ENCODE data around the gene ADAMTS4. TPM values are rescaled to one million over a fixed set of nuclear protein-coding genes. Genes with fewer than 3 reads are reported as not detected.

The ADAMTS4 gene
- total and polyA plus RNA-seq, 2 experiments from 2014 or later, result 7.2 to 9.8 TPM

DNA sequence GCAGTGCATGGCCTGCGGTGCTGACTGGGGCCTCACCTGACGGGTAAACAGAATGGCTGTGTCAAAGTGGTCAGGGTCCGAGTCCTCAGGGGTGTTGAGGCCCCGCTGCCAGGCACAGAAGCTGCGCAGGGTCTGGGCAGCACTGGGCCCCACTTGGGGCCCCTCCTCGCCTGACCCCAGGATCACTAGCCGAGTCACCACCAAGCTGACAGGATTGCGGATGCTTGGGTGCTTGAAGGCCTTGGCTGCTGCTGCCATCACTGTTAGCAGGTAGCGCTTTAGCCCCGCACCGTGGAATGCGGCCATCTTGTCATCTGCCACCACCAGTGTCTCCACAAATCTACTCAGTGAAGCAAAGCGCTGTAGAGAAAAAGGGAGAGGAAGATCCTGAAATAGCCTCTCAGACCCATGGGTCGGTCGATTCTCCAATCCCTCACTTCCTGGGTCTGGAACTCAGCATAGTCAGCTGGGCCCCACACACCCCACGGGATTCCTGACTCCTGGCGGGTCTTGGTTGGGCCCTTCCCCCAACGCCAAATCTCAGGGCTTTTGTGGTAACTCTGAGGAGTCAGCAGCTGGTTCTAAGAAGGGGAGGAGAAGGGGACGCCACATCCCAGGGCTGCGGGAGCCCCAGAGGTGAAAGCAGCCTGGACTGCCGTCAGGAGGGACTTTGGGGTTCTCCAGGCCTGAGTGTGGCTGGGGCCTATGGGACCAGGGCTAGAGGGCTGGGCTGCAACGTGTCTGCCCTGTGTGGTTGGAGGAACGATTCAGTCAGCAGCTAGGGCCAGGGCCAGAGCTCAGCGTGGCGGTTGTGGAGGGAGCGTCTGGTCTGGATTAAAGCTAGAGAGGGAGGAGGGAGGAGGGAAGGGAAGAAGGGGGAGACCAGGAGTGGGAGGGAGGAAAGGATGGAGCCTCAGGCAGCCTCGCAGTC is 2.1 kb downstream of the ADAMTS4 start:
- in situ Hi-C loops (cut with MboI), result no loop called here
- H3K27me3 ChIP-seq (replicated peaks; ENCODE audit: insufficient read depth), result no peaks in the 10 kb centered on the region
- H3K27ac ChIP-seq, result peak overlapping the region; percentile 100
- no peak for TF ChIP-seq EZH2phosphoT487 (IDR thresholded peaks at IDR 0.05; ENCODE audit: insufficient read depth, low read depth)
- TF ChIP-seq EZH2 (IDR thresholded peaks at IDR 0.05; ENCODE audit: insufficient read depth, poor library complexity, severe bottlenecking), result no peak
- peak overlapping the region; percentile 98 for H3K9ac ChIP-seq
- peaks cover 38% of the 10 kb centered on the region for H3F3A ChIP-seq (ENCODE audit: insufficient read depth)
- H3K9me2 ChIP-seq (ENCODE audit: insufficient read depth), result no peaks in the 10 kb centered on the region
- no peaks in the 10 kb centered on the region for H4K20me1 ChIP-seq (ENCODE audit: insufficient read depth)
- peak overlapping the region; percentile 76 for H2AFZ ChIP-seq
- H3K36me3 ChIP-seq (ENCODE audit: low read depth), result peaks cover 11% of the 10 kb centered on the region; the same call in 1 of the 2 replicates
- peak overlapping the region; percentile 98 for H3K4me2 ChIP-seq (ENCODE audit: unreplicated experiment)
- peak overlapping the region; percentile 82 for H3K4me3 ChIP-seq
- peak; percentile 95 for DNase-seq
- H3K9me3 ChIP-seq (ENCODE audit: low read depth), result no peaks in the 10 kb centered on the region
- WGBS, 2 experiments (ENCODE audit: low coverage in 1 of 2, low lambda C conversion rate in 2 of 2, missing lambda C conversion rate in 2 of 2), result 25 to 29% methylated on average over 25 to 26 of the region's 27 CpGs
- H3K79me2 ChIP-seq (ENCODE audit: insufficient read depth), result peaks cover 37% of the 10 kb centered on the region
- H3K4me1 ChIP-seq (ENCODE audit: insufficient read depth), result peaks cover 44% of the 10 kb centered on the region

DNA sequence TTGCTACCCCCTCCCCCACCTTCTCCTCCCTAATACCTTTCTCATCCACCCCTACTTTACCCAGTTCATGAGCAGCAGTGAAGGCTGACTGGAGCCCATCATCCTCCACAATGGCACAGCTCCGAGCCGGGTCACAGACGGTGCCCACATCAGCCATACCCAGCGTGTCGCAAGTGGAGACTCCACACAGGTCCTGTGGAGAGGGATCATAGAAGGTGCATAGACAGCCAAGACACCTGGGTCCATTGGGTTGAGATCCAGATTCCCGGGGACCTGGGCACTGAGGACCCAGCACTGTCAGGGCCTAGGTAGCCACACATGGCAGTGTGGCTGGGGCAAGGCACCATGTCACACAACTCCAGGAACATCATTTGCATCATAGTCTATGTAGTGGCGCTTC is 2.7 kb downstream of the ADAMTS4 start:
- Histone ChIP-seq H3K27ac (peak overlapping the region; percentile 100), H3K9ac (peak overlapping the region; percentile 98), H3K4me1 (ENCODE audit: insufficient read depth) (peaks cover 37% of the 10 kb centered on the region), H2AFZ (no peak overlapping the region), H4K20me1 (ENCODE audit: insufficient read depth) (no peaks in the 10 kb centered on the region), H3F3A (ENCODE audit: insufficient read depth) (peaks cover 33% of the 10 kb centered on the region), H3K9me2 (ENCODE audit: insufficient read depth) (no peaks in the 10 kb centered on the region), H3K36me3 (ENCODE audit: low read depth) (peaks cover 11% of the 10 kb centered on the region; the same call in 1 of the 2 replicates), H3K79me2 (ENCODE audit: insufficient read depth) (peaks cover 37% of the 10 kb centered on the region), H3K4me2 (ENCODE audit: unreplicated experiment) (peak overlapping the region; percentile 98), H3K9me3 (ENCODE audit: low read depth) (no peaks in the 10 kb centered on the region), H3K27me3 (replicated peaks; ENCODE audit: insufficient read depth) (no peaks in the 10 kb centered on the region), H3K4me3 (peak overlapping the region; percentile 82)
- no peak for DNase-seq
- in situ Hi-C loops (cut with MboI), result no loop called here
- TF ChIP-seq EZH2phosphoT487 (IDR thresholded peaks at IDR 0.05; ENCODE audit: insufficient read depth, low read depth) (no peak), EZH2 (IDR thresholded peaks at IDR 0.05; ENCODE audit: insufficient read depth, poor library complexity, severe bottlenecking) (no peak)
- 94 to 98% methylated on average over 7 of the region's 7 CpGs for WGBS, 2 experiments (ENCODE audit: low coverage in 1 of 2, low lambda C conversion rate in 2 of 2, missing lambda C conversion rate in 2 of 2)

DNA sequence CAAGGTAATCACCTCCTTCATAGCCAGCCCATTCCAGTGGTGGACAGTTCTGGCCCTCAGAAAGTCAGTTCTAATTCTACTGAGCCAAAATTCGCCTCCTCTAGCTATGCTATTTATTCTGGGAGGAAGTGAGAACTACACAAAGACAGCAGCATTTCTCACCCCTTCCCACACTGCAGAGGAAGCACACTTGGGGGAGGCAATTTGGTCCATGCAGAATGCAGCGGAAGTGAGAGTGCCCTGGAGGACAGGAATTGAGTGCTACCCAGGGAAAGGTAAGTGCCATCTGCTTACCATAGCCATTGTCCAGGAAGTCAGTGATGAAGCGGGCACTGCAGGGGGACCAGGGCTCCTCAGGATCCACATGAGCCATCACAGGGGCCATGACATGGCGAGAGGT is 3.7 kb downstream of the ADAMTS4 start:
- H3K9ac ChIP-seq, result peak overlapping the region; percentile 24; the same call in 1 of the 2 replicates
- peaks cover 28% of the 10 kb centered on the region for H3K4me1 ChIP-seq (ENCODE audit: insufficient read depth)
- no peak overlapping the region for H3K27ac ChIP-seq
- H3K36me3 ChIP-seq (ENCODE audit: low read depth), result peaks cover 11% of the 10 kb centered on the region; the same call in 1 of the 2 replicates
- H3K27me3 ChIP-seq (replicated peaks; ENCODE audit: insufficient read depth), result no peaks in the 10 kb centered on the region
- no peaks in the 10 kb centered on the region for H4K20me1 ChIP-seq (ENCODE audit: insufficient read depth)
- H3K4me2 ChIP-seq (ENCODE audit: unreplicated experiment), result no peak overlapping the region
- no peaks in the 10 kb centered on the region for H3K9me2 ChIP-seq (ENCODE audit: insufficient read depth)
- H3F3A ChIP-seq (ENCODE audit: insufficient read depth), result peaks cover 33% of the 10 kb centered on the region
- in situ Hi-C loops (cut with MboI), result no loop called here
- TF ChIP-seq EZH2 (IDR thresholded peaks at IDR 0.05; ENCODE audit: insufficient read depth, poor library complexity, severe bottlenecking) (no peak), EZH2phosphoT487 (IDR thresholded peaks at IDR 0.05; ENCODE audit: insufficient read depth, low read depth) (no peak)
- no peak for DNase-seq
- peaks cover 37% of the 10 kb centered on the region for H3K79me2 ChIP-seq (ENCODE audit: insufficient read depth)
- no peaks in the 10 kb centered on the region for H3K9me3 ChIP-seq (ENCODE audit: low read depth)
- WGBS, 2 experiments (ENCODE audit: low coverage in 1 of 2, low lambda C conversion rate in 2 of 2, missing lambda C conversion rate in 2 of 2), result 93 to 95% methylated on average over 4 of the region's 4 CpGs
- no peak overlapping the region for H2AFZ ChIP-seq
- H3K4me3 ChIP-seq, result no peak overlapping the region; the same call in 1 of the 2 replicates

DNA sequence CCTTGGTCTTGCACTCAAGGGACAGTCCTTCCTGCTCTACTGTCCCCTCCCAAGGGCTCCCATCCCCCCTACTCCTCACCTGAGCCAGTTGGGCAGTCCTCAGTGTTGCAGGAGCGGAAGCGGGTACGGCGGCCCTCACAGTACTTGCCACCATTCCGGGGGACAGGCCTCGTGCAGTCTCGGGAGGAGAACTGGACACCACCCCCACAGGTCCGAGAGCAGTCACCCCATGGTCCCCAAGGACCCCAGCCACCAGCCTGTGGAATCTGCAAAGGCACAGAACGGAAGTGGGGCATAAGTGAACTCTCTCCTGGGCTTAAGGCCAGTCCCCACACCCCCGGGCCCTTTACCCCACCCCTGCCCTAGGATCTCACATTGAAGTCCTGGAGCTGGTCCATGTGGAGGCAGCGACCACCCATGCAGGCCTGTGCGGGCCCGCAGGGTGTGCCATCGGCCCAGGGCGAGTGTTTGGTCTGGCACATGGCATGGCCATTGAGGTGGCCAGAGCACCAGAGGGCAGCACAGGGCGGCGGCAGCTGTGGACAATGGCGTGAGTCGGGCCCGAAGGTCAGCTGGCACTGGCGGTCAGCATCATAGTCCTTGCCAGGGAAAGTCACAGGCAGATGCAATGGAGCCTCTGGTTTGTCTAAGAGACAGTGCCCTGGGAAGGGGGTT is 5.2 kb downstream of the ADAMTS4 start:
- Histone ChIP-seq H3K27ac (no peak overlapping the region), H3K4me2 (ENCODE audit: unreplicated experiment) (no peak overlapping the region), H4K20me1 (ENCODE audit: insufficient read depth) (no peaks in the 10 kb centered on the region), H3K4me1 (ENCODE audit: insufficient read depth) (peaks cover 33% of the 10 kb centered on the region), H3F3A (ENCODE audit: insufficient read depth) (peaks cover 40% of the 10 kb centered on the region), H2AFZ (no peak overlapping the region), H3K79me2 (ENCODE audit: insufficient read depth) (peaks cover 37% of the 10 kb centered on the region), H3K36me3 (ENCODE audit: low read depth) (peaks cover 11% of the 10 kb centered on the region; the same call in 1 of the 2 replicates), H3K27me3 (replicated peaks; ENCODE audit: insufficient read depth) (no peaks in the 10 kb centered on the region), H3K4me3 (no peak overlapping the region), H3K9me2 (ENCODE audit: insufficient read depth) (no peaks in the 10 kb centered on the region), H3K9ac (no peak overlapping the region), H3K9me3 (ENCODE audit: low read depth) (no peaks in the 10 kb centered on the region)
- 78 to 80% methylated on average over 21 of the region's 21 CpGs for WGBS, 2 experiments (ENCODE audit: low coverage in 1 of 2, low lambda C conversion rate in 2 of 2, missing lambda C conversion rate in 2 of 2)
- TF ChIP-seq EZH2 (IDR thresholded peaks at IDR 0.05; ENCODE audit: insufficient read depth, poor library complexity, severe bottlenecking) (no peak), EZH2phosphoT487 (IDR thresholded peaks at IDR 0.05; ENCODE audit: insufficient read depth, low read depth) (no peak)
- no peak for DNase-seq
- in situ Hi-C loops (cut with MboI), result no loop called here

Data from GM23248 (cell line).